ENCODE measurements around the gene PGR. TPM values are rescaled to one million over a fixed set of nuclear protein-coding genes. Genes with fewer than 3 reads are reported as not detected.

The PGR gene
- total RNA-seq, 1 experiment from 2014 or later, result not detected

DNA sequence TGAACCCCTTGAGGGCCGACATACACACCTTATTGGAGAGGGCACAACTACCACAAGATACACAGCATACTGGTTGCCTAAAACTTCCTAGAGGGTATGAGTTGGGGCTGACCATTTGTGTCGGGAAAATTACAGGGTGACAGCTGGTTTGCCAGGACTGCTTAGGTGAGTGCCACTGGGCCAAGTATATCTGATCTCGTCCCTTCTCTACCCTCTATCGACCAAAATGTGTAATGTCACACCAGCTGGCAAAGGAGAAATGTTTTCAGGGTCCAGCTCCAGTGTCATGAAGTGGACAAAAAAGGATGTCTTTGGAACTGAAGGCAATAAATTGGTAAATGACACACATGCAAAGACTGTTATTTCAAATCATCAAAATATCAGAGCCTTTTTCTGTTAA, 126.1 kb downstream of the PGR start:
- H3K36me3 ChIP-seq (ENCODE audit: low read depth, low read length), result no peaks in the 10 kb centered on the region
- peak; percentile 66 for DNase-seq
- peak; percentile 92 for ATAC-seq
- no peaks in the 10 kb centered on the region for H3K9me3 ChIP-seq (ENCODE audit: low read length)
- TF ChIP-seq, protein P1, sequence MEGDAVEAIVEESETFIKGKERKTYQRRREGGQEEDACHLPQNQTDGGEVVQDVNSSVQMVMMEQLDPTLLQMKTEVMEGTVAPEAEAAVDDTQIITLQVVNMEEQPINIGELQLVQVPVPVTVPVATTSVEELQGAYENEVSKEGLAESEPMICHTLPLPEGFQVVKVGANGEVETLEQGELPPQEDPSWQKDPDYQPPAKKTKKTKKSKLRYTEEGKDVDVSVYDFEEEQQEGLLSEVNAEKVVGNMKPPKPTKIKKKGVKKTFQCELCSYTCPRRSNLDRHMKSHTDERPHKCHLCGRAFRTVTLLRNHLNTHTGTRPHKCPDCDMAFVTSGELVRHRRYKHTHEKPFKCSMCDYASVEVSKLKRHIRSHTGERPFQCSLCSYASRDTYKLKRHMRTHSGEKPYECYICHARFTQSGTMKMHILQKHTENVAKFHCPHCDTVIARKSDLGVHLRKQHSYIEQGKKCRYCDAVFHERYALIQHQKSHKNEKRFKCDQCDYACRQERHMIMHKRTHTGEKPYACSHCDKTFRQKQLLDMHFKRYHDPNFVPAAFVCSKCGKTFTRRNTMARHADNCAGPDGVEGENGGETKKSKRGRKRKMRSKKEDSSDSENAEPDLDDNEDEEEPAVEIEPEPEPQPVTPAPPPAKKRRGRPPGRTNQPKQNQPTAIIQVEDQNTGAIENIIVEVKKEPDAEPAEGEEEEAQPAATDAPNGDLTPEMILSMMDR (conservative IDR thresholded peaks at IDR 0.05; ENCODE audit: low read depth, low read length), result peak; percentile 63
- TF ChIP-seq EZH2phosphoT487 (IDR thresholded peaks at IDR 0.05; ENCODE audit: borderline replicate concordance, low read length), result no peak
- no peak for TF ChIP-seq EZH2 (IDR thresholded peaks at IDR 0.05; ENCODE audit: low read length, unreplicated experiment)
- H3K27ac ChIP-seq (ENCODE audit: low read length), result no peak overlapping the region
- H3K4me3 ChIP-seq (ENCODE audit: low read length), result no peak overlapping the region
- peaks cover 26% of the 10 kb centered on the region for H3K27me3 ChIP-seq (ENCODE audit: low read length)
- no peaks in the 10 kb centered on the region for H3F3A ChIP-seq (ENCODE audit: low read length, unreplicated experiment)
- ChIA-PET POLR2A (ENCODE audit: unreplicated experiment) (interaction anchor here (0.6 kb wide), 1 partner anchor 53 kb away, joined by 3 read pairs; no protein-coding TSS in a partner anchor), CTCF (no interaction called here)
- H3K4me1 ChIP-seq (ENCODE audit: insufficient read depth, low read length), result no peaks in the 10 kb centered on the region
- H3K9me2 ChIP-seq (replicated peaks; ENCODE audit: low read length), result no peaks in the 10 kb centered on the region
- no peaks in the 10 kb centered on the region for H3K79me2 ChIP-seq (ENCODE audit: low read length)
- no peak overlapping the region for H3K9ac ChIP-seq (ENCODE audit: low read length)
- intact Hi-C loops (cut with micrococcal nuclease), result loop anchor here (1.0 kb wide), 1 partner anchor 427 kb away; no protein-coding TSS in a partner anchor
- H4K20me1 ChIP-seq (ENCODE audit: low read length), result no peaks in the 10 kb centered on the region
- no TSS peak for BruUV-seq (replicated peaks)
- no peak overlapping the region for H2AFZ ChIP-seq (ENCODE audit: low read length)
- no peak overlapping the region for H3K4me2 ChIP-seq (ENCODE audit: low read length)

GRCh38 chr11:100999756-101000155, 129.9 kb downstream of the PGR start:
- intact Hi-C loops (cut with micrococcal nuclease), result no loop called here
- CTCF ChIA-PET, result interaction anchor here (0.5 kb wide), 1 partner anchor 20 kb away, joined by 3 read pairs; no protein-coding TSS in a partner anchor
- no peak for DNase-seq

GRCh38 chr11:100994966-100995365, 134.6 kb downstream of the PGR start:
- DNase-seq (no peak), ATAC-seq (no peak)
- Histone ChIP-seq H3K79me2 (ENCODE audit: low read length) (no peaks in the 10 kb centered on the region), H3K4me2 (ENCODE audit: low read length) (no peak overlapping the region), H3K9me3 (ENCODE audit: low read length) (no peaks in the 10 kb centered on the region), H3K36me3 (ENCODE audit: low read depth, low read length) (no peaks in the 10 kb centered on the region), H3K27ac (ENCODE audit: low read length) (no peak overlapping the region), H3K4me1 (ENCODE audit: insufficient read depth, low read length) (no peaks in the 10 kb centered on the region), H2AFZ (ENCODE audit: low read length) (no peak overlapping the region), H3K4me3 (ENCODE audit: low read length) (no peak overlapping the region), H3K9ac (ENCODE audit: low read length) (no peak overlapping the region), H4K20me1 (ENCODE audit: low read length) (no peaks in the 10 kb centered on the region), H3K27me3 (ENCODE audit: low read length) (no peaks in the 10 kb centered on the region), H3K9me2 (replicated peaks; ENCODE audit: low read length) (no peaks in the 10 kb centered on the region), H3F3A (ENCODE audit: low read length, unreplicated experiment) (no peaks in the 10 kb centered on the region)
- no peak for TF ChIP-seq EZH2 (IDR thresholded peaks at IDR 0.05; ENCODE audit: low read length, unreplicated experiment)
- no peak for TF ChIP-seq EZH2phosphoT487 (IDR thresholded peaks at IDR 0.05; ENCODE audit: borderline replicate concordance, low read length)
- TF ChIP-seq, protein P1 (conservative IDR thresholded peaks at IDR 0.05; ENCODE audit: low read depth, low read length), result no peak
- BruUV-seq (replicated peaks), result no TSS peak
- ChIA-PET CTCF (no interaction called here), POLR2A (ENCODE audit: unreplicated experiment) (no interaction called here)
- intact Hi-C loops (cut with micrococcal nuclease), result no loop called here

More at GRCh38 chr11:100999756-101000155, 129.9 kb downstream of the PGR start:
- POLR2A ChIA-PET (ENCODE audit: unreplicated experiment), result no interaction called here
- H3K9ac ChIP-seq (ENCODE audit: low read length), result no peak overlapping the region
- ATAC-seq, result no peak
- peaks cover 20% of the 10 kb centered on the region for H3K27me3 ChIP-seq (ENCODE audit: low read length)
- H3K27ac ChIP-seq (ENCODE audit: low read length), result no peak overlapping the region
- no peak overlapping the region for H3K4me3 ChIP-seq (ENCODE audit: low read length)
- H3K4me1 ChIP-seq (ENCODE audit: insufficient read depth, low read length), result no peaks in the 10 kb centered on the region
- no peaks in the 10 kb centered on the region for H3F3A ChIP-seq (ENCODE audit: low read length, unreplicated experiment)
- H3K79me2 ChIP-seq (ENCODE audit: low read length), result no peaks in the 10 kb centered on the region
- H3K9me3 ChIP-seq (ENCODE audit: low read length), result no peaks in the 10 kb centered on the region
- H3K4me2 ChIP-seq (ENCODE audit: low read length), result no peak overlapping the region
- BruUV-seq (replicated peaks), result no TSS peak
- TF ChIP-seq, protein P1 (conservative IDR thresholded peaks at IDR 0.05; ENCODE audit: low read depth, low read length), result no peak
- no peak for TF ChIP-seq EZH2 (IDR thresholded peaks at IDR 0.05; ENCODE audit: low read length, unreplicated experiment)
- no peaks in the 10 kb centered on the region for H3K36me3 ChIP-seq (ENCODE audit: low read depth, low read length)
- H4K20me1 ChIP-seq (ENCODE audit: low read length), result no peaks in the 10 kb centered on the region
- H2AFZ ChIP-seq (ENCODE audit: low read length), result no peak overlapping the region
- no peaks in the 10 kb centered on the region for H3K9me2 ChIP-seq (replicated peaks; ENCODE audit: low read length)
